ENCODE measurements around the gene CSMD2.

Gene CSMD2

DNA sequence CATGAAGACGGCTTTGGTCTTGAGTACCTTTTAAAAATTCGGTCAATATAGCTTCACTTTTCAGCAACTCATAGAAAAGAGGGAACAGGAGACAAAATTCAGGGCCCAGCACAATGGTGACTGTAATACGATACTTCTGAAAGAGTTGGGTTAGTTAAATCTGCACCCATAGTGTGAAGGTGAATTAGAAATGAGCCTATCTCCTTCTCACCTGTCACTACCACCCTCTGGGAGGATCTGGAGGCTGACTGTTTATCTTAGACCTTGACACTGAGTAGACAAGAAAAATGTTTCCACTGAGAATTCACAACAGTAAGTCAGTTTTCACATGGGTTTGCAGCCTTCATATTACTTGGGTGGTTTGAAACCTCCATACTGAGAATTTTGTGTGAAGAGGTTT, 359.0 kb downstream of the CSMD2 start:
- Mint-ChIP-seq H3K27me3 (peaks cover 30% of the 10 kb centered on the region), H3K27ac (ENCODE audit: low read depth) (no peak overlapping the region), H3K9me3 (peaks cover 20% of the 10 kb centered on the region), H3K4me3 (no peak overlapping the region), H3K36me3 (ENCODE audit: insufficient read depth) (no peaks in the 10 kb centered on the region), H3K4me1 (no peaks in the 10 kb centered on the region)
- DNase-seq (ENCODE audit: low spot score in 2 of 2): no peak
- no peak for ATAC-seq (replicated peaks; ENCODE audit: extremely low read depth, poor library complexity, severe bottlenecking)

DNA sequence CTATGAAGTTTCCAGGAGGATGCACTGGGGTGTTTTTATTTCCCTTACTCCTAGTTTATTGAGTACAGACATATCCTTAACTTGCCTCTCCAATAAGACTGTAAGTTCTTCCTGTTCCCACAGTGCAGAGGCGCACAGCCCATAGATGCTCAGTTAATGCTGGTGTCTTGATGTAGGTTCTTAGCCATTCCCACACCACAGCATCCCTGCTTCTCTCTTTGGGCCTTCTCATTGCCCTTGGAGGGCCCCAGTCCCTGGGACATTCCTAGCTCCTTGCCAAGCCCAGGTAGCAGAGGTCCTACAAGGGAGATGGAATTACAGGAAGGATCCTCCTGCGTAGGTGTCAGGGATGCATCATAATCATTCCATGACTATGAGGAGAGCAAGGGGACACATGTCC, 362.8 kb downstream of the CSMD2 start:
- Mint-ChIP-seq H3K27ac (ENCODE audit: low read depth) (no peak overlapping the region), H3K9me3 (peaks cover 13% of the 10 kb centered on the region), H3K4me1 (no peaks in the 10 kb centered on the region), H3K4me3 (no peak overlapping the region), H3K36me3 (ENCODE audit: insufficient read depth) (no peaks in the 10 kb centered on the region), H3K27me3 (peaks cover 33% of the 10 kb centered on the region)
- DNase-seq (ENCODE audit: low spot score in 2 of 2) (no peak), ATAC-seq (replicated peaks; ENCODE audit: extremely low read depth, poor library complexity, severe bottlenecking) (no peak)

DNA sequence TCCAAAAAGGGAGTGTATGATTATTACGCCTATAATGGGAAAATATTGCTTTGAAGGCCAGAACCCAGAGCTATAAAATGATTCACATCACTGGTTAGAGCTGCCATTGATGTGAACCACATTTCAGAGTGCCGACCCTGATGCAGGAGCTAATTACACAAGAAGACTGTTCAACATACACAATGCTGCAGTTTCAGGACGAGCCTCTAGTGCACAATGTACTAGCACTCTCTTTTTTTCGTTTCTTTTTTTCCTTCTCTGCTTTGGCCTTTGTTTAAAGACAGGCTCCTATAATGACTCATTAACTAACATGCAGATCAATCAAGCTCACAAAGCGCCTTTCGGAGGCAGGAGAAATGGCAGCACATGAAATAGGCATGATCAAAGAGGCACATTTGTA, 367.2 kb downstream of the CSMD2 start:
- peaks cover 22% of the 10 kb centered on the region for H3K9me3 Mint-ChIP-seq
- no peak overlapping the region for H3K4me3 Mint-ChIP-seq
- peaks cover 40% of the 10 kb centered on the region for H3K27me3 Mint-ChIP-seq
- H3K27ac Mint-ChIP-seq (ENCODE audit: low read depth): no peak overlapping the region
- DNase-seq (ENCODE audit: low spot score in 2 of 2) (no peak), ATAC-seq (replicated peaks; ENCODE audit: extremely low read depth, poor library complexity, severe bottlenecking) (no peak)
- no peaks in the 10 kb centered on the region for H3K4me1 Mint-ChIP-seq
- H3K36me3 Mint-ChIP-seq (ENCODE audit: insufficient read depth): no peaks in the 10 kb centered on the region

DNA sequence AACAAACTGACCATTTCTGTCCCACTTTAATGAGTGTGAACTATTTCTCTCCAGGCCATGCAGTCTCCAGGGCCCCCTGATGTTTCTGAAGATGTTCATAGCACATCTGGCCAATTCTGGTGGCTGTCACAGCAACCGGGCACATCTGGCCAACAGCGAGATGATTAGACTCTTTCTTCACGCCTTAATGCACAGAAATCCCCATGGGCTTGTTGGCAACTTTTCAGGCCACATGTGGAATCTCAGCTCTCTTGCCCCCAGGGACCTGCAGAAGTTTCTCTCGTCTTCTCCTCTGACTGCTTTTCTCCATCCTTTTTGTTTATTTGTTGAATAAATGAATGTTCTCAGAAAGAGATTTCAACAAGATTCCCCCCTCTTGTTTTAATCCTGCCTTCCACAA, 372.4 kb downstream of the CSMD2 start:
- DNase-seq (ENCODE audit: low spot score in 2 of 2): no peak
- Mint-ChIP-seq H3K27me3 (peaks cover 25% of the 10 kb centered on the region), H3K36me3 (ENCODE audit: insufficient read depth) (no peaks in the 10 kb centered on the region), H3K4me1 (no peaks in the 10 kb centered on the region), H3K4me3 (no peak overlapping the region), H3K27ac (ENCODE audit: low read depth) (no peak overlapping the region), H3K9me3 (peaks cover 16% of the 10 kb centered on the region)
- ATAC-seq (replicated peaks; ENCODE audit: extremely low read depth, poor library complexity, severe bottlenecking): no peak

DNA sequence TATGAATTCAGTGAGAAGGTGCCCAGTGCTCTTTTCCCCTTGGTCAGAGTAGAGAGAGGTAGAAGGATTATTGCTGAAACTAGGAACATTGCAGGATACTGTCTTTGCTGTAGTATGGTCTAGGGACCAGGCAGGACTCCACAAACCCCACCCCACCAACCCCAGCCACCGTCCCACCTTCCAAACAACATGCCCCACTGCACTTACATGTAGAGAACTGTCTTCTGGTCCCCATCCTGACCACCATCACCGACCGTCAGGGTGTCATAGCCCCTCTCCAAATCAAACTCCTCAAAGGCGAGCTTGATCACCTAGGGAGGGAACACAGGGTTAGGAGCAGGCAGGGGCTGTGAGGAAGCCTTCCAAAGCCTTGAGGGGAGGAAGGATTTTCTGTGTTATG, 372.8 kb downstream of the CSMD2 start:
- no peak for DNase-seq (ENCODE audit: low spot score in 2 of 2)
- Mint-ChIP-seq H3K27me3 (peaks cover 29% of the 10 kb centered on the region), H3K4me1 (no peaks in the 10 kb centered on the region), H3K27ac (ENCODE audit: low read depth) (no peak overlapping the region), H3K36me3 (ENCODE audit: insufficient read depth) (no peaks in the 10 kb centered on the region), H3K9me3 (peaks cover 15% of the 10 kb centered on the region), H3K4me3 (no peak overlapping the region)
- ATAC-seq (replicated peaks; ENCODE audit: extremely low read depth, poor library complexity, severe bottlenecking): no peak

DNA sequence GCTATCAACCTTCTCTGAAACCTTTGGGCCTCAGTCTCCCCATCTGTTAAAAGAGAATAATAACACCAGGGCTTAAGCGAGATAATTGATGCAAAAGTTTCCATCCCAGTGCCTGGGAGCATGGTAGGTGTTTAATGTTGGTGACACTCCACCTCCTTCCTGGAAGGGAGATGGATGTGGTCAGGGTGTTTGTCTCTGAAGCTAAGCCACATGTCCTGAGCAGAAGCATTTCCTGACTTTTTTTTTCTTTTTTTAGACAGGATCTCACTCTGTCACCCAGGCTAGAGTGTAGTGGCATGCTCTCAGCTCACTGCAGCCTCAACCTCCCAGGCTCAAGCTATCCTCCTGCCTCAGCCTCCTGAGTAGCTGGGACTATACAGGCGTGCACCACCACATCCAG, 373.8 kb downstream of the CSMD2 start:
- no peak for DNase-seq (ENCODE audit: low spot score in 2 of 2)
- no peaks in the 10 kb centered on the region for H3K4me1 Mint-ChIP-seq
- peaks cover 2% of the 10 kb centered on the region for H3K36me3 Mint-ChIP-seq (ENCODE audit: insufficient read depth)

DNA sequence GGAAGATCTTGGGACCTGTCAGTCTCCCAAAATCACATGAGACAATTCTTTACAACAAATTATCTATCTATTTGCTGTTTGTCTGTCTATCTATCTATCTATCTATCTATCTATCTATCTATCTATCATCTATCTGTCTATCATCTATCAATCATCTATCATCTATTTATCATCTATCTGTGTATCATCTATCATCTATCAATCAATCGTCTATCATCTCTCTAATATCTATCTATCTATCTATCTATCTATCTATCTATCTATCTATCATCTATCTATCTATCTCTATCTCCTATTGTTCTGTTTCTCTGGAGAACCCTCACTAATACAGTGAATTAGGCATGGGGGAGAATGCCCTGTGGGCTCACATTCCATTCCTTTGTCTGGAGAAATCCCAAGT, 374.5 kb downstream of the CSMD2 start:
- H3K4me3 Mint-ChIP-seq: no peak overlapping the region
- peaks cover 11% of the 10 kb centered on the region for H3K9me3 Mint-ChIP-seq
- peaks cover 2% of the 10 kb centered on the region for H3K36me3 Mint-ChIP-seq (ENCODE audit: insufficient read depth)
- no peak overlapping the region for H3K27ac Mint-ChIP-seq (ENCODE audit: low read depth)
- no peak for ATAC-seq (replicated peaks; ENCODE audit: extremely low read depth, poor library complexity, severe bottlenecking)
- no peak for DNase-seq (ENCODE audit: low spot score in 2 of 2)
- no peaks in the 10 kb centered on the region for H3K4me1 Mint-ChIP-seq
- peaks cover 46% of the 10 kb centered on the region for H3K27me3 Mint-ChIP-seq

More for the DNA sequence above, 373.8 kb downstream of the CSMD2 start:
- no peak overlapping the region for H3K4me3 Mint-ChIP-seq
- peaks cover 11% of the 10 kb centered on the region for H3K9me3 Mint-ChIP-seq
- no peak overlapping the region for H3K27ac Mint-ChIP-seq (ENCODE audit: low read depth)
- no peak for ATAC-seq (replicated peaks; ENCODE audit: extremely low read depth, poor library complexity, severe bottlenecking)
- H3K27me3 Mint-ChIP-seq: peaks cover 39% of the 10 kb centered on the region

DNA sequence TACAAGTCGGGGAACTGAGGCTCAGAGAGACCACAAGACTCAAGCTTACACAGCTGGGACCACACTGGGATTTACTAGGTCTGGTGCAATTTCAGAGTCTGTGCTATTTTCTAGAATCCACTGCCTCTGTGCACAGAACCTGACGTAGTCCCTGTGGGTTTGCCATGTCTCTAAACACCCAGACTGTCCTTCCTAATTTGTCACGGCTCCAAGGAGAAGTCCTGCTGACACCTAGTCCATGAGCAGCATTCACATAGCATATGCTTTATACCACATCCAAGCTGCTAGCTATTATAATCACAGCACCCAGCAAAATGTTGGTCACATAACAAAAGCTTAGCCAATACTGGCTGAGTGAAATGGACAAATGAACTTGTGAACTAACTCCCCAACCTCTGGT, 380.2 kb downstream of the CSMD2 start:
- ATAC-seq (replicated peaks; ENCODE audit: extremely low read depth, poor library complexity, severe bottlenecking) (no peak), DNase-seq (ENCODE audit: low spot score in 2 of 2) (no peak)
- Mint-ChIP-seq H3K27ac (ENCODE audit: low read depth) (no peak overlapping the region), H3K27me3 (peaks cover 57% of the 10 kb centered on the region), H3K4me1 (no peaks in the 10 kb centered on the region), H3K4me3 (no peak overlapping the region), H3K9me3 (no peaks in the 10 kb centered on the region), H3K36me3 (ENCODE audit: insufficient read depth) (peaks cover 4% of the 10 kb centered on the region)

DNA sequence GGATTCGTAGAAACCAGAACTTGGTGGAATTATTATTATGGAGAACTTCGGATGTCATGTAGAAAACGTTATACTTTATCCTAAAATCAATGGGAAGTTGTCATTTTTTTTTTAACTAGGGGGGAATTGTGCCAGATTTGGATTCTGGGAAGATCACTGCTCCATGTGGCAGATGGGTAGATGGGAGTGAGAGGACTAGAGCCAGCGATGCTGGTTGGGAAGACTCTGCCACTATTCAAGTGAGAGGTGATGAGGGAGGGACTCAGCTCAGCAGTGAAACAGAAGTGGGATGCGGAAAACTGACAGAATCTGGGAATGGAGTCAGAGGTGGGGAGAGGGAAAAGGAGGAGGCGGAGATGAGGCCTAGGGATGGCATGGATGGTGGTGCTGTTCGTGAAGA, 382.3 kb downstream of the CSMD2 start:
- Mint-ChIP-seq H3K4me3 (no peak overlapping the region), H3K27ac (ENCODE audit: low read depth) (no peak overlapping the region), H3K9me3 (no peaks in the 10 kb centered on the region), H3K4me1 (no peaks in the 10 kb centered on the region), H3K36me3 (ENCODE audit: insufficient read depth) (peaks cover 4% of the 10 kb centered on the region), H3K27me3 (peaks cover 72% of the 10 kb centered on the region)
- no peak for DNase-seq (ENCODE audit: low spot score in 2 of 2)
- no peak for ATAC-seq (replicated peaks; ENCODE audit: extremely low read depth, poor library complexity, severe bottlenecking)

DNA sequence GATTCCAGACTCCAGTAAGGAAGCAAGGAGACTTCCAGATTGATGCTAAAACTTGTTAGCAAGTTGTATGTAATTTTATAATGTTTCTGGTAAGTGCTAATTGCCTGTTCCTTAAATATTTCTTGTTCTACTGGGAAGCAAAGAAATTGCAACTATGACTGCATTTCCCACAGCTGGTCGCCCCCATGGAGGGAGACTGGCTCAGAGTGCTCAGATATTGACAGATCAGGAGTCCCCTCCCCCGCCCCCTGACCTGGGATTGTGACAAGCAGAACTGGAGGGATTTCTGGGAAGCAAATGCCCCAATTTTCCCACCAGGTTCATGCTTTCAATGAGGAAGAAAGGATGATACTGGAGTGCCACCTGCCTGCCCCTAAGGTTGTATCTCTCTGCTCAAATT, 383.4 kb downstream of the CSMD2 start:
- Mint-ChIP-seq H3K4me1 (no peaks in the 10 kb centered on the region), H3K27me3 (peaks cover 62% of the 10 kb centered on the region), H3K9me3 (no peaks in the 10 kb centered on the region), H3K4me3 (no peak overlapping the region), H3K27ac (ENCODE audit: low read depth) (no peak overlapping the region), H3K36me3 (ENCODE audit: insufficient read depth) (peaks cover 2% of the 10 kb centered on the region)
- ATAC-seq (replicated peaks; ENCODE audit: extremely low read depth, poor library complexity, severe bottlenecking) (no peak), DNase-seq (ENCODE audit: low spot score in 2 of 2) (no peak)

DNA sequence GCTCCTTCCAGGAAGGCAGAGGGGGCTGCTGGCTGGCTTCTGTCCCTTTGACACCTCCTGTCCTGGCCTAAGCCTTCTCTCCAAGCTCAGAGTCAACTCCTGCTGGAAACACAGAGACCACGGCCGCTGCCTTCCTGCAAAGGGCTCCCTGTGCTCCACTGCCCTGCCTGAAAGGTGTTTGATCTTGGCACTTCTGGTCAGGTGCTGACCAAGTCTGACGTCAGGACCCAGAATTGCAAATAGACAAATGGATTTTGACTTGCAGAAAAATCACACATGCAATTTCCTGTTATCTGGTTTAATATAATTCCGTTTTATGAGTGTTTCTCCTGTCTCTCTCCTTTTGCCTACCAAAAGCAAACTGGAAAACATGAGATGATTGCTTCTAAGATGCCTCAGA, 387.7 kb downstream of the CSMD2 start:
- Mint-ChIP-seq H3K4me3 (no peak overlapping the region), H3K27ac (ENCODE audit: low read depth) (no peak overlapping the region), H3K27me3 (peaks cover 39% of the 10 kb centered on the region), H3K36me3 (ENCODE audit: insufficient read depth) (no peaks in the 10 kb centered on the region), H3K9me3 (no peaks in the 10 kb centered on the region), H3K4me1 (no peaks in the 10 kb centered on the region)
- DNase-seq (ENCODE audit: low spot score in 2 of 2) (no peak), ATAC-seq (replicated peaks; ENCODE audit: extremely low read depth, poor library complexity, severe bottlenecking) (no peak)

DNA sequence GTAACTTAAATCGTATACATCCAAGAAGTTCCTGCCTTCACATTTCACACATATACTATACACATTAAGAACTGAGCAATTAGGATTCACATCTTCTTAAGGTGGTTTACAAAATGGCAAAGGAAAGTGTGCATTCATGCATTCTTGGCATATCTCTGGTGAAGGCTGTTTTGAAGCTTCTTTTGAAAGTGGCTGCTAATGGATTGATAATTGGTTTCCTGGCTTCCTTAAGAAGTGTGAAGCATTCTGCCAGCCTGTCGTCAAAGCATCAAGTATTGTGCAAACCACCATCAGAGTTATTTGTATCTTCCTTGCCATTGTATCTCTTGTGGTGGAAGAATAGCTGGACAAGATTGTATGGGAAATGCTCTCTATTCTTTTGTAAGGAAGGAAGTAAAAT, 396.2 kb downstream of the CSMD2 start:
- H3K4me3 Mint-ChIP-seq: no peak overlapping the region
- H3K27ac Mint-ChIP-seq (ENCODE audit: low read depth): no peak overlapping the region
- no peaks in the 10 kb centered on the region for H3K9me3 Mint-ChIP-seq
- H3K4me1 Mint-ChIP-seq: no peaks in the 10 kb centered on the region
- ATAC-seq (replicated peaks; ENCODE audit: extremely low read depth, poor library complexity, severe bottlenecking): no peak
- no peaks in the 10 kb centered on the region for H3K36me3 Mint-ChIP-seq (ENCODE audit: insufficient read depth)
- no peak for DNase-seq (ENCODE audit: low spot score in 2 of 2)
- peaks cover 56% of the 10 kb centered on the region for H3K27me3 Mint-ChIP-seq

DNA sequence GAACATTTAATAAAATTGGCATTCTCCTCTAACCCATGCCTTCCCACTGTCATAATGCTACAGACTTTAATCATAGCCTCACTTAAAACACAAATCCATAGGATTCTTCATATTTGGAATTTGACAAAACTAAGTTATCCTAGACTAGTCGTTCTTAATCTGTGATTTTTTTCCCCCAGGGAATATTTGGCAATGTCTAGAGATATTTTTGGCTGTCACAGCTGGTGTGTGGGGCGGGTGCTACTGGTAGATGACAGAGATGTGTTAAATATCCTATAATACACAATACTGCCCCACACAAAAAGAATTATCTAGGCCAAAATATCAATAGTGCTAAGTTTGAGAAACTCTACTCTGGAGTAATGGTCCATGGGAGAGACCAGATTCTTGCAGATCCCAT, 396.9 kb downstream of the CSMD2 start:
- H3K27ac Mint-ChIP-seq (ENCODE audit: low read depth): no peak overlapping the region
- ATAC-seq (replicated peaks; ENCODE audit: extremely low read depth, poor library complexity, severe bottlenecking): no peak

DNA sequence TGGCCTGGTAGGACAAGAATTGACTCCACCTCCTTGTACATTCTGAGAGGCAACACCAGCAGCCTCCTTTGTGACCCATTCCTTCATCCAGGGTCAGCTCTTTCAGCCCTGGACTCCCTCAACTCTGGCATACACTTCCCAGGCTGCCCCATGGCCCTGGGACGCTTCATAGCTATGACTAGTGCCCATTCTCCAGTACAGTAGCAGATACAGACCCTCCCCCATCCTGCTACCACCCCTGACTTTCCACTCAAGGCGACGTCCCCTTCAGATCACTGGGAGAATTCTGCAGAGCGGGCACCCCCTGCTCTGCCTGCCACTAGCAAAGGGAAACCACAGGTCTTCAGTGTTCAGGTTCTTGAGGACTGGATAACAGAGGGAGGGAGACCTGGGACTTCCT, 400.9 kb downstream of the CSMD2 start:
- Mint-ChIP-seq H3K27ac (ENCODE audit: low read depth) (no peak overlapping the region), H3K9me3 (no peaks in the 10 kb centered on the region)

More for the DNA sequence above, 396.9 kb downstream of the CSMD2 start:
- Mint-ChIP-seq H3K4me1 (no peaks in the 10 kb centered on the region), H3K9me3 (no peaks in the 10 kb centered on the region), H3K27me3 (peaks cover 53% of the 10 kb centered on the region), H3K4me3 (no peak overlapping the region), H3K36me3 (ENCODE audit: insufficient read depth) (no peaks in the 10 kb centered on the region)
- no peak for DNase-seq (ENCODE audit: low spot score in 2 of 2)

More for the DNA sequence above, 400.9 kb downstream of the CSMD2 start:
- ATAC-seq (replicated peaks; ENCODE audit: extremely low read depth, poor library complexity, severe bottlenecking) (no peak), DNase-seq (ENCODE audit: low spot score in 2 of 2) (no peak)
- Mint-ChIP-seq H3K27me3 (peaks cover 45% of the 10 kb centered on the region), H3K4me1 (no peaks in the 10 kb centered on the region), H3K4me3 (no peak overlapping the region), H3K36me3 (ENCODE audit: insufficient read depth) (no peaks in the 10 kb centered on the region)
